Measurements from ENCODE around the gene ABCF2.

DNA sequence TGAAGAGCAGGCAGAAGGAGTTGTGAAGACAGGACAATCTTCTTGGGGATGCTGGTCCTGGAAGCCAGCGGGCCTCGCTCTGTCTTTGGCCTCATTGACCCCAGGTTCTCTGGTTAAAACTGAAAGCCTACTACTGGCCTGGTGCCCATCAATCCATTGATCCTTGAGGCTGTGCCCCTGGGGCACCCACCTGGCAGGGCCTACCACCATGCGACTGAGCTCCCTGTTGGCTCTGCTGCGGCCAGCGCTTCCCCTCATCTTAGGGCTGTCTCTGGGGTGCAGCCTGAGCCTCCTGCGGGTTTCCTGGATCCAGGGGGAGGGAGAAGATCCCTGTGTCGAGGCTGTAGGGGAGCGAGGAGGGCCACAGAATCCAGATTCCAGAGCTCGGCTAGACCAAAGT, 6.8 kb upstream of the ABCF2 start:
- TF ChIP-seq POLR2A (IDR thresholded peaks at IDR 0.05; ENCODE audit: low read depth, low read length): no peak
- no peak for TF ChIP-seq YBX1 (IDR thresholded peaks at IDR 0.05)
- no peak for TF ChIP-seq CEBPB (IDR thresholded peaks at IDR 0.05; ENCODE audit: borderline replicate concordance in 1 of 2, low read depth in 2 of 2, low read length in 2 of 2)
- no peak for TF ChIP-seq NR2F1 (conservative IDR thresholded peaks at IDR 0.05)
- TF ChIP-seq MTA3 (IDR thresholded peaks at IDR 0.05; ENCODE audit: borderline replicate concordance, low read length): no peak
- TF ChIP-seq, protein P1, sequence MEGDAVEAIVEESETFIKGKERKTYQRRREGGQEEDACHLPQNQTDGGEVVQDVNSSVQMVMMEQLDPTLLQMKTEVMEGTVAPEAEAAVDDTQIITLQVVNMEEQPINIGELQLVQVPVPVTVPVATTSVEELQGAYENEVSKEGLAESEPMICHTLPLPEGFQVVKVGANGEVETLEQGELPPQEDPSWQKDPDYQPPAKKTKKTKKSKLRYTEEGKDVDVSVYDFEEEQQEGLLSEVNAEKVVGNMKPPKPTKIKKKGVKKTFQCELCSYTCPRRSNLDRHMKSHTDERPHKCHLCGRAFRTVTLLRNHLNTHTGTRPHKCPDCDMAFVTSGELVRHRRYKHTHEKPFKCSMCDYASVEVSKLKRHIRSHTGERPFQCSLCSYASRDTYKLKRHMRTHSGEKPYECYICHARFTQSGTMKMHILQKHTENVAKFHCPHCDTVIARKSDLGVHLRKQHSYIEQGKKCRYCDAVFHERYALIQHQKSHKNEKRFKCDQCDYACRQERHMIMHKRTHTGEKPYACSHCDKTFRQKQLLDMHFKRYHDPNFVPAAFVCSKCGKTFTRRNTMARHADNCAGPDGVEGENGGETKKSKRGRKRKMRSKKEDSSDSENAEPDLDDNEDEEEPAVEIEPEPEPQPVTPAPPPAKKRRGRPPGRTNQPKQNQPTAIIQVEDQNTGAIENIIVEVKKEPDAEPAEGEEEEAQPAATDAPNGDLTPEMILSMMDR (IDR thresholded peaks at IDR 0.05 in 2 of 3, conservative IDR thresholded peaks at IDR 0.05 in 1 of 3; ENCODE audit: control insufficient read depth in 2 of 3, extremely low read depth in 1 of 3, insufficient read depth in 1 of 3, low read depth in 3 of 3, low read length in 3 of 3): no peak
- TF ChIP-seq MYC (IDR thresholded peaks at IDR 0.05; ENCODE audit: insufficient read depth, insufficient read length, insufficient replicate concordance, low read length, severe bottlenecking): no peak
- TF ChIP-seq, protein P2, sequence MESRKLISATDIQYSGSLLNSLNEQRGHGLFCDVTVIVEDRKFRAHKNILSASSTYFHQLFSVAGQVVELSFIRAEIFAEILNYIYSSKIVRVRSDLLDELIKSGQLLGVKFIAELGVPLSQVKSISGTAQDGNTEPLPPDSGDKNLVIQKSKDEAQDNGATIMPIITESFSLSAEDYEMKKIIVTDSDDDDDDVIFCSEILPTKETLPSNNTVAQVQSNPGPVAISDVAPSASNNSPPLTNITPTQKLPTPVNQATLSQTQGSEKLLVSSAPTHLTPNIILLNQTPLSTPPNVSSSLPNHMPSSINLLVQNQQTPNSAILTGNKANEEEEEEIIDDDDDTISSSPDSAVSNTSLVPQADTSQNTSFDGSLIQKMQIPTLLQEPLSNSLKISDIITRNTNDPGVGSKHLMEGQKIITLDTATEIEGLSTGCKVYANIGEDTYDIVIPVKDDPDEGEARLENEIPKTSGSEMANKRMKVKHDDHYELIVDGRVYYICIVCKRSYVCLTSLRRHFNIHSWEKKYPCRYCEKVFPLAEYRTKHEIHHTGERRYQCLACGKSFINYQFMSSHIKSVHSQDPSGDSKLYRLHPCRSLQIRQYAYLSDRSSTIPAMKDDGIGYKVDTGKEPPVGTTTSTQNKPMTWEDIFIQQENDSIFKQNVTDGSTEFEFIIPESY (IDR thresholded peaks at IDR 0.05): no peak
- no peak for TF ChIP-seq NFYA (IDR thresholded peaks at IDR 0.05; ENCODE audit: borderline replicate concordance, low read depth, low read length)
- TF ChIP-seq SREBF2 (IDR thresholded peaks at IDR 0.05; ENCODE audit: low read length): no peak
- TF ChIP-seq RELA (IDR thresholded peaks at IDR 0.05; ENCODE audit: borderline replicate concordance, partially characterized antibody): no peak
- TF ChIP-seq TARDBP (IDR thresholded peaks at IDR 0.05; ENCODE audit: borderline replicate concordance): no peak
